Stimulated activated CD8-positive, alpha-beta memory T cell treated with anti-CD3 and anti-CD28 coated beads, Interleukin-12 subunit alpha, Interleukin-12 subunit beta, amount 100 ng/mL, for 1 hour (primary cell): ENCODE results near the gene SYT9.
"Not testable (repeated sequence)": the region's sequence is repeated elsewhere in the genome, so short reads cannot be mapped to it uniquely, and the experiment has no call there.

Experiments used
- DNase-seq: peaks from one replicate; pipeline ENCODE4 v3.0.0-alpha.2; 2020; ENCODE audit warnings: low read depth

SYT9 gene

GRCh38 chr11:7275133-7275532 lies 23.4 kb downstream of the SYT9 start:
- no peak for DNase-seq

- DNase-seq = no peak
These were observed 26.7 kb downstream of the SYT9 start for GRCh38 chr11:7278314-7278917.

DNA sequence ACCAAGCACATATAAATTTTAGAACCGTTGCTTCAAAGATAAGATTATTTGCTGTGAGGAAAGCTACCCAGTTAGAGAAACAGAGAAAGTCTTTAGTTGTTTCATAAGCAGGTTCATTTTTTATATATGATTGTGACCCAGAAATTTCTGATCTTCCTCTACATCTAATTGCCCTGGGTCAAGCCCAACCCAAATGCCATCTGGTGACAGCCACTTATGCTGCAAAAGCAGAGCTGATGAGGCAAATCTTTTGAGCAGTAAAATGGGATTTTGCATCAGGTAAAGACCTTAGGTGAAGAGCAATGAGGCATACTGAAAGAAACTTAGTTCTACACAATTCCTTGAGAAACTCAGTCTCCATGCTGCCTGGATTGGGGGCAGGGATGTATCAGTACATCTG lies 28.0 kb downstream of the SYT9 start:
- DNase-seq = no peak

DNA sequence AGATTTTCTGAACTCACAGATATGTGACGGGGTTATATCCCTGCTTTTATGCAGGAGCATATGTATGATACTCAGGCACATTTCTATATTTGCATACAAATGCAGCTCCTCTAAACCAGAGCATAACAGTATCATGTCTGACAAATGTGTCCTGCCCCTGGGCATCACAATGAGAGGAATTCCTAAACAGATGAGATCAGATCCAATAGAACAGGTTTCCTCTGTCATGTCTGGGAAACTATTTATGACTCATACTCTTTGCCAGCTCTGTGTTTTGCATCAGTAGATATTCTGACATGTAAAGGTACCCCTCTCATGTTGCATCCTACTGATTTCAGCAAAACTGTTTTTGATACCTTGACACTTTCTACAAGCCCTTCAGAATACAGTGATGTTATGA lies 29.4 kb downstream of the SYT9 start:
- no peak for DNase-seq

GRCh38 chr11:7281809-7282208 lies 30.1 kb downstream of the SYT9 start:
- DNase-seq = no peak

DNA sequence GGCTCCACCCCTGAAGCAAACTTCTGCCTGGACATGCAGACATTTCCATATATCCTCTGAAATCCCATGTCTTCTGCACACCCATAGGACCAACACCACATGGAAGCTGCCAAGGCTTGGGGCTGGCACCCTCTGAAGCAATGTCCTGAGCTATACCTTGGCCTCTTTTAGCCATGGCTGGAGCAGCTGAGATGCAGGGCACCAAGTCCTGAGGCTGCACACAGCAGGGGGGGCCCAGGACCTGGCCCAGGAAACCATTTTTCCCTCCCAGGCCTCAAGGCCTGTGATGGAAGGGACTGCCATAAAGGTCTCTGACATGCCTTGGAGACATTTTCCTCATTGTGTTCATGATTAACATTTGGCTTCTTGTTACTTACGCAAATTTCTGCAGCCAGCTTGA lies 34.5 kb downstream of the SYT9 start:
- no peak for DNase-seq

GRCh38 chr11:7291100-7291829 lies 39.6 kb downstream of the SYT9 start:
- DNase-seq = no peak

DNA sequence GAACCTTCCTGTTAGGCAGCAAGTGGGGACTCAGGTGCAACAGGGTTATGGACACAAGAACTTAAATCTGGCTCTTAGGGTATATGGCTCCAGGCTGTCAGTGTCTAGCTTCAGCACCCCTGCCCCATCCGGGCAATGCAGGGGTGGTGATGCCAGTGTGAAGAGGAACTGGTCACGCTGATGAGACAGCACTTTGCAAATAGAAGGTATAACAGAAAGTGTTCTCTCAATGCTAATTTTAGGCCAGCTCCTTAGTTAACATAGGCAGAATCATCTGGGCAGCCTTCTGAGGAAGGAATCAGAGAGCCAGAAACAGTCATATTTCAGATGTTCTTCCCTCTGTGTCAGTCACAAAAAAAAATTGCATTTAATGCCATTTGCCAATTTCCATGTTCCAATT lies 41.2 kb downstream of the SYT9 start:
- DNase-seq = no peak

- no peak for DNase-seq
These were observed 47.7 kb downstream of the SYT9 start for GRCh38 chr11:7299393-7299792.

DNA sequence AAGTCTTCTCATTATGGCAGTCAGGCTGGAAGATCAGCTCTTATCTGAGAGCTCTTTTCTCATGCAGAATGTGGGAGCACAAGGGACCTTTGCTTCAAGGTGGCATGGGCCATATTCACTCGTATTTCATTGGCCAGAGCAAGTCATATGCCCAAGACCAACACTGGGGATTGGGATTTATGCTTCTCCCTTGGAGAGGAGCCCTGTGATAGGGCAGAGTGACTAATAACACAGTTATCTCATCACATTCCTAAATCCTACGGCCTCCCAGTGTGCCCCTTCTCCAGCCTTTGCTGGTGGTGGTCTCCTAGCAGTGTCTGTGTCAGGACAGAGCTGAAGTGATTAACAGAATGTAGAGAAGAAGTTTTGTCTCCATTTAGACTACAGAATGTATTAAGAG lies 48.6 kb downstream of the SYT9 start:
- DNase-seq = no peak

DNA sequence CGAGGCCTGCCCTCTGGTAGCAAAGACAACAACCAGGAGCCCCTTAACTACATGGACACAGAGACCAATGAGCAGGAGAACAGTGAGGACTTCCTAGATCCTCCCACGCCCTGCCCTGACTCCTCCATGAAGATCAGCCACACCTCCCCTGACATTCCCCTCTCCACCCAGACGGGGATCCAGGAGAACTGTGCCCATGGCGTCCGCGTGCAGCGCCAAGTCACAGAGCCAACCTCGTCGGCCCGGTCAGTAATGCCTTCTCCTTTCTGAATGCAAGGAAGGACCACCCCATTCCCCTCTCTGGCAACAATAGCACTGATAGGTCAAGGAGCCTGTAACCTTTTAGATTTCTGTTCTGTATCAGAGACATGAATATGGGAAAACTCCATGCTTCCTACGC lies 51.4 kb downstream of the SYT9 start:
- DNase-seq = no peak

- DNase-seq = no peak
These were observed 55.2 kb downstream of the SYT9 start for GRCh38 chr11:7306900-7307299.

DNA sequence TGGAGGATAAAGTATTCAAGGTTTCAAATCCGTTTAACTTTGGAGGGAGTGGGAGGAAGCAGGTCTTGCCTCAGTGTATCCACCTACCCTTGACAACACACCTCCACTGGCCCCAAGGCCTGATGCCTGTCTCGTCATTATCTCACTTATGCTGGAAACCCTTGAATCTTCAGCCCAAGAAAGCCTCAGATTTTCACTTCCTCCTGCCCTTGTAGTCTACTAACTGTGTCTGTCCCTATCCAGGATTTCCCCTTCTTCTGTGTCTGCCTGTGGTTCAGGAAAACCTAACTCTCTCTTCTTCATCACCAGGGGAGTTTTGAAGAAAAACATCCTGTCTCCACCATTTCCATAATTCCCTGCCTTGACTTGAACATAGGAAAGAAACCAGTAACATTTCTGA lies 56.1 kb downstream of the SYT9 start:
- DNase-seq = no peak

DNA sequence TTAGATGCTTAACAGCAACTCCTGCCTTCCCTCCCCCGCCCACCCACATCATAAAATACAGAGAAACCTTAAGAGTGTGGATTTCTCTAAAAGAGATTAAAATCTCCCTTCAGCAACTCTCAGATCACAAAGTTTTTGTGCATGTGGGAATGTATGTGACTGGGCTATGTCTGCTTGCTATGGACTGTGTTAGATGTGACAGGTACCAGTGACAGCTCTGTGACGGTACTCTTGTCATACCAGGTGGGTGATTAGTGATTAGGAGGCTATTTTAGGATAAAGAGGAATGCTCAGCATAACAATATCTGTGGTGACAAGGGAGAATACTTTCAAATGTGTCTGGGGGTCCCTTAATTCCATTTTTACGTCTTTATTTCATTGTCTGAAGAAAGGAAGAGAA lies 60.2 kb downstream of the SYT9 start:
- no peak for DNase-seq

DNA sequence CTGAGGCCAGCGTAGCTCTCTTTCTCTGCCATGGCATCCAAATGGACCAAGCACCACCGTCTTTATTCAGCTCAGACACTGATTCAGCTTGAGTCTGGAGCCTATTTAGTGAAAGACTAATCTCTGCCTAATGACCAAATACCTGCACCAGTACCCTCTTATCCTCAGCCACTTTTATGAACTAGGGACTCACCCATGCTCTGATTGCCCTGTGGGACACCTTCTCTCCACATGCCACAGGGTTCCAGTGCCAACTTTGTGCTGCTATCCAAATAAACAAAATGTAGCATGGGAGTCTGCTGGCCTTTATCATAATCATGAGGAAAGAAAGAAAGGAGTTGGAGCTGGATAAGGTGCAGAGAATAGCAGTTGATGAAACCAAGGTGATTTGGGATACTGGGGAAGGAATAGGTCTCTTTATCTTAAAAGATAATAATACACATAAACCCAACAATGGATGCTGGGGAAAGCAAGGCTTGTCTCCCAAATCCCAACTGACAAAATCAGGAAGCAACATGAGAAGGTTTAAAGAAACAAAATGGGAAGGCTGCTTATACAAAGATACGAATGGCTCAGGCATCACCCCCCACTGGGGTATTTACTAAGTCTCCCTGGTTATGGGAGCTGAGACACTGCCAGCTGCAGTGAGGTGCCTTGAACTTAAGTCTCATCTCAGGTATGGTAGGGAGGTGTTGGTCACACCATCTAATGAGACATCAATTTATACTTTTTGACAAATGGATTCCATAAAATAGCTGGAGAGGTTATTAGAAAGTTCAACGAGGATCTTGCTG lies 63.3 kb downstream of the SYT9 start:
- no peak for DNase-seq

- no peak for DNase-seq
These were observed 67.8 kb downstream of the SYT9 start for GRCh38 chr11:7319501-7319900.

DNA sequence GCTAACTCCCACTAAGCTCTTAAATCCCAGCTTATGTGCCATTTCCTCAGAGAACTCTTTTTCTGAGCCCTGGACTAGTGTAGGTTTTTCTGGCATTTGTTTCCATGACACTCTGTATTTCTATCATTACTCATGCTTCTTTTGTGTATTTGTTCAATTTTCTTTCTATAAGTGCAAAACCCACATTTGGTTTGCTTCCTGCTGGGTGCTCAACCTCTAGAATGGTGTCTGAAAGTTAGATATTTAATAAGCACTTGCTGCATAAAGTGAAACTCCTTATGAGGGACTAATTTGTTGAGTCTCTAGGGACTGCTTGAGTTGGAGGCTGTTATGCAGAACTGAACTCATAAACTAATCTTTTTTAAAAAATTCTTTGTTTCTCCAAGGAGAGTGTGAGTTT lies 68.6 kb downstream of the SYT9 start:
- no peak for DNase-seq

DNA sequence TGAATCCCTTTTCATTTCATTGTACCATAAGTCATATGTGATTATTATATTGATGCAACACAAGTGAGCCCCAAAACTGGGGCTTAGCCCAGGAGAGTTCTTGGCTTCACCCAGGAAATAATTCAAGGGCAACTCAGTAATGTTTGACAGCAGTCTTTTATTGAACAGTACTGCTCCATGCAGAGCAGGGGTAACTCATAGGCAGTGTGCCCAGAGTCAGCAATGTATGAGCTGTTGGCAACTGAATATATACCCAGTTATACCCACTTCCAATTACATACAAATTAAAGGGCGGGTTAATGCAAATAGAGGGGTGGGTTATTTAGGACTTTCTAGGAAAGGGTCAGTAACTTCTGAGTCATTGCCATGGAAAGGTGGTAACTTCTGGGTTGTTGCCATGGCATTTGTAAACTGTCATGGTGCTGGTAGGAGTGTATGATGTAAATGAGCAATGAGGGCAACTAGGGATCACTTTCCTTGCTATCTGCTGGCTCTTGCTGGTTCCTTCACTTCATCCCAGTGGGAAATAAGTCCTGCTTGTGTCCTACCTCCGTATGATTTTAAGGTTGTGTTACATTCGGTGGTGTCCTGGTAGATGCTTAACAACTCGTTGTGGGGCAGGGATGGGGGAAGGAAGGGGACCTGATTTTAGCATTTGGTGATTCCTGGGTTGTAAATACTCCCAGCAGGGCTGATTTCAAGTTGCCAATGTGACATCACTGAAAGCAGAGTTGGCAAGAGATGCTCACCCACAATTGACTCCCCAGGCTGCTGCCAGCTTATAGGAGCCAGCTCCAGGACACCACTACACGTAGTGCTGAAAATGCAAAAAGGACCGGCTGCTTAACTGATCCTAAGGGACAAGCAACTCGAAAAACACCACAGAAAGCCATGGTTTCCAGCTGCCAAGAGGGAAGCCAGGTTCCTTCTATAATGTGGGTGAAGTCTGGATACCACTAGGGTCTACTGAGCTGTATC lies 70.1 kb downstream of the SYT9 start:
- no peak for DNase-seq

GRCh38 chr11:7332451-7332850 lies 80.7 kb downstream of the SYT9 start:
- DNase-seq = no peak

GRCh38 chr11:7332962-7333361 lies 81.3 kb downstream of the SYT9 start:
- no peak for DNase-seq

DNA sequence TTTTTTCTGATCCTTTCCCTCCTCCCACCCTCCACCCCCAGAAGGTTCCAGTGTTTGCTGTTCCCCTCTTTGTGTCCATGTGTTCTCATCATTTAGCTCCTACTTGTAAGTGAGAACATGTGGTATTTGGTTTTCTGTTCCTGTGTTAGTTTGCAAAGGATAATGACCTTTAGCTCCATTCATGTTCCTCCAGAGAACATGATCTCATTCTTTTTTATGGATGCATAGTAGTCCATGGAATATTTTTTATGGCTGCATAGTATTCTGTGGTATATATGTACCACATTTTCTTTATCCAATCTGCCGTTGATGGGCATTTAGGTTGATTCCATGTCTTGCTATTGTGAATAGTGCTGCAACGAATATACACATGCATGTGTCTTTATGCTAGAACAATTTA lies 83.7 kb downstream of the SYT9 start:
- DNase-seq = not testable (repeated sequence)

DNA sequence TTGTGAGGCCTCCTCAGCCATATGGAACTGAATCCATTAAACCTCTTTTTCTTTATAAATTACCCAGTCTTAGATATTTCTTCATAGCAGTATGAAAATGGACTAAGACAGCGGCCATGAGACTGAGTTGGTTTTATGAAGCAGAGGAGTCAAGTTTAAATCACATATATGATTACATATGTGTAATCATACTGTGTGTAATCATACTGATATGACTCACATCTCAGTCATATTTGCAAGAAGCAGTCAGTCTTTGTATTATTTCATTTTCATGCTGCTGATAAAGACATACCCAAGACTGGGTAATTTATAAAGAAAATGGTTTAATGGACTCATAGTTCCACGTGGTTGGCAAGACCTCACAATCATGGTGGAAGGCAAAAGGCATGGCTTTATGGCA lies 89.8 kb downstream of the SYT9 start:
- DNase-seq = no peak
